ENCODE data around the gene GSX1.

GRCh38 chr13:27833206-27833605, 40.9 kb downstream of the GSX1 start:
- TF ChIP-seq POLR2AphosphoS5 (IDR thresholded peaks at IDR 0.05) (no peak), POLR2A (IDR thresholded peaks at IDR 0.05; ENCODE audit: low read depth) (no peak), EP300 (IDR thresholded peaks at IDR 0.05) (no peak)
- TF ChIP-seq, protein P1, sequence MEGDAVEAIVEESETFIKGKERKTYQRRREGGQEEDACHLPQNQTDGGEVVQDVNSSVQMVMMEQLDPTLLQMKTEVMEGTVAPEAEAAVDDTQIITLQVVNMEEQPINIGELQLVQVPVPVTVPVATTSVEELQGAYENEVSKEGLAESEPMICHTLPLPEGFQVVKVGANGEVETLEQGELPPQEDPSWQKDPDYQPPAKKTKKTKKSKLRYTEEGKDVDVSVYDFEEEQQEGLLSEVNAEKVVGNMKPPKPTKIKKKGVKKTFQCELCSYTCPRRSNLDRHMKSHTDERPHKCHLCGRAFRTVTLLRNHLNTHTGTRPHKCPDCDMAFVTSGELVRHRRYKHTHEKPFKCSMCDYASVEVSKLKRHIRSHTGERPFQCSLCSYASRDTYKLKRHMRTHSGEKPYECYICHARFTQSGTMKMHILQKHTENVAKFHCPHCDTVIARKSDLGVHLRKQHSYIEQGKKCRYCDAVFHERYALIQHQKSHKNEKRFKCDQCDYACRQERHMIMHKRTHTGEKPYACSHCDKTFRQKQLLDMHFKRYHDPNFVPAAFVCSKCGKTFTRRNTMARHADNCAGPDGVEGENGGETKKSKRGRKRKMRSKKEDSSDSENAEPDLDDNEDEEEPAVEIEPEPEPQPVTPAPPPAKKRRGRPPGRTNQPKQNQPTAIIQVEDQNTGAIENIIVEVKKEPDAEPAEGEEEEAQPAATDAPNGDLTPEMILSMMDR (IDR thresholded peaks at IDR 0.05): no peak

Measured in esophagus muscularis mucosa (tissue), 4 donors.